Neural progenitor cell (in vitro differentiated cells): ENCODE data around the gene CEP170B. TPM values are rescaled to one million over a fixed set of nuclear protein-coding genes. Genes with fewer than 3 reads are reported as not detected.
A peak's percentile ranks its signal among the peaks of the same experiment; 100 is the strongest.

Source experiments
- DNase-seq: peaks from one replicate; pipeline ENCODE4 v3.0.0-alpha.2; 2016; ENCODE audit warnings: low spot score
- H2AFZ ChIP-seq: fragments of 200-600 bp; sonication (generic); replicated peaks from 2 replicates; pipeline ENCODE4 v1.6.1; 2016; ENCODE audit warnings: antibody characterized with exemption
- H3F3A ChIP-seq: fragments of 200-600 bp; sonication (generic); 2 replicates; pipeline ENCODE4 v1.6.1; 2016; ENCODE audit warnings: antibody characterized with exemption, low read depth
- H3K27ac ChIP-seq: fragments of 200-600 bp; sonication (generic); 2 replicates; pipeline ENCODE4 v1.5.1; 2016; ENCODE audit warnings: mild to moderate bottlenecking
- H3K27me3 ChIP-seq: fragments of 200-600 bp; sonication (generic); 2 replicates; pipeline ENCODE4 v1.6.1; 2016; ENCODE audit warnings: mild to moderate bottlenecking, moderate library complexity
- H3K36me3 ChIP-seq: fragments of 200-600 bp; sonication (generic); 2 replicates; pipeline ENCODE4 v1.5.1; 2016
- H3K4me1 ChIP-seq: fragments of 200-600 bp; sonication (generic); 2 replicates; pipeline ENCODE4 v1.6.1; 2016; ENCODE audit warnings: mixed run types
- H3K4me2 ChIP-seq: fragments of 200-600 bp; sonication (generic); 2 replicates; pipeline ENCODE4 v1.6.1; 2016
- H3K4me3 ChIP-seq: fragments of 200-600 bp; sonication (generic); 2 replicates; pipeline ENCODE4 v1.5.1; 2016
- H3K79me2 ChIP-seq: fragments of 200-600 bp; sonication (generic); 2 replicates; pipeline ENCODE4 v1.6.1; 2016; ENCODE audit warnings: low read depth
- H3K9ac ChIP-seq: fragments of 200-600 bp; sonication (generic); 2 replicates; pipeline ENCODE4 v1.6.1; 2016
- H3K9me3 ChIP-seq: fragments of 200-600 bp; sonication (generic); 2 replicates; pipeline ENCODE4 v1.5.1; 2016; ENCODE audit warnings: low read depth
- H4K20me1 ChIP-seq: fragments of 200-600 bp; sonication (generic); 2 replicates; pipeline ENCODE4 v1.6.1; 2016; ENCODE audit warnings: low read depth
- H3K27ac Mint-ChIP-seq: 3 replicates; pipeline ENCODE4 v1.8.0; 2021; ENCODE audit warnings: mixed read lengths
- H3K27me3 Mint-ChIP-seq: 2 replicates; pipeline ENCODE4 v1.8.0; 2022; ENCODE audit warnings: low read depth, mild to moderate bottlenecking, inconsistent platforms, moderate library complexity, mixed read lengths; ENCODE audit not compliant: insufficient read depth
- H3K36me3 Mint-ChIP-seq: 3 replicates; pipeline ENCODE4 v1.8.0; 2021; ENCODE audit warnings: mixed read lengths
- H3K4me1 Mint-ChIP-seq: 3 replicates; pipeline ENCODE4 v1.8.0; 2021; ENCODE audit warnings: mixed read lengths
- H3K4me3 Mint-ChIP-seq: 3 replicates; pipeline ENCODE4 v1.8.0; 2021; ENCODE audit warnings: mild to moderate bottlenecking, moderate library complexity, mixed read lengths
- H3K9me3 Mint-ChIP-seq: 3 replicates; pipeline ENCODE4 v1.8.0; 2020; ENCODE audit warnings: mixed read lengths
- EZH2 ChIP-seq: fragments of 200-600 bp; sonication (generic); IDR thresholded peaks from 2 replicates; pipeline ENCODE4 v1.6.1; 2017; ENCODE audit warnings: antibody characterized with exemption, mild to moderate bottlenecking, moderate library complexity
- EZH2phosphoT487 ChIP-seq: fragments of 200-600 bp; sonication (generic); IDR thresholded peaks from 2 replicates; pipeline ENCODE4 v1.6.1; 2017; ENCODE audit warnings: antibody characterized with exemption
- total RNA-seq: library from RNA; depleted of rRNA; stranded (reverse); fragments of >200 nt; gene quantifications from 2 replicates; pipeline ENCODE4 v1.2.3, GENCODE V29; 2015; ENCODE audit warnings: low replicate concordance
- TF ChIP-seq, protein P1 (sequence below): fragments of 200-600 bp; sonication (generic); IDR thresholded peaks from 2 replicates; pipeline ENCODE4 v1.5.1; 2017; ENCODE audit warnings: antibody characterized with exemption, mild to moderate bottlenecking

CEP170B gene
- total RNA-seq, 1 donor from 2014 or later = 3.0 TPM

DNA sequence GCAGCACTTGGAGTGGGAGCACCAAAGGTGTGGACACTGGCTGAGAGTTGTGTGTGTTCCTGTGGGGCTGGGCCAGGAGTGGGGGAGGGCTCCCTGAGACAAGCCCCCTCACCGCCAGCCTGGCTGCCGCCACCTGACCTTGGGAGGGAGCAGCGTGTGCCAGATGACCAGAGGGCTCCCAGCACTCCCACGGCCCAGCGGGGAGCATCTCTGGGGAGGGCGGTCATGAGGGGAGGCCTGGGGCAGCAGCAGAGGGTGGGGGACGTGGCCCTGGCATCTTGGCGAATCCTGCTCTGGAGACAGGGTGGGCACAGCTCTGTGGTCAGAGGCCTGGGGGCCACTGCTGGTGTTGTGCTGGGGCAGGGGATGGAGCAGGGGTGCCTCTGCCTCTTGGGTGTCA, 10.7 kb downstream of the CEP170B start:
- H3K27me3 ChIP-seq = no peaks in the 10 kb centered on the region
- no peak overlapping the region for H3K4me3 ChIP-seq
- peaks cover 4% of the 10 kb centered on the region for H3F3A ChIP-seq
- H3K9me3 ChIP-seq = no peaks in the 10 kb centered on the region
- H3K27me3 Mint-ChIP-seq = peaks cover 9% of the 10 kb centered on the region
- no peak for DNase-seq
- no peaks in the 10 kb centered on the region for H3K79me2 ChIP-seq
- no peak overlapping the region for H3K4me3 Mint-ChIP-seq
- H2AFZ ChIP-seq = no peak overlapping the region
- no peak overlapping the region for H3K27ac ChIP-seq
- peaks cover 13% of the 10 kb centered on the region for H3K4me1 Mint-ChIP-seq
- no peak overlapping the region for H3K9ac ChIP-seq
- H3K4me2 ChIP-seq = no peak overlapping the region
- H3K4me1 ChIP-seq = peaks cover 13% of the 10 kb centered on the region
- TF ChIP-seq EZH2 (no peak), EZH2phosphoT487 (no peak)
- TF ChIP-seq, protein P1, sequence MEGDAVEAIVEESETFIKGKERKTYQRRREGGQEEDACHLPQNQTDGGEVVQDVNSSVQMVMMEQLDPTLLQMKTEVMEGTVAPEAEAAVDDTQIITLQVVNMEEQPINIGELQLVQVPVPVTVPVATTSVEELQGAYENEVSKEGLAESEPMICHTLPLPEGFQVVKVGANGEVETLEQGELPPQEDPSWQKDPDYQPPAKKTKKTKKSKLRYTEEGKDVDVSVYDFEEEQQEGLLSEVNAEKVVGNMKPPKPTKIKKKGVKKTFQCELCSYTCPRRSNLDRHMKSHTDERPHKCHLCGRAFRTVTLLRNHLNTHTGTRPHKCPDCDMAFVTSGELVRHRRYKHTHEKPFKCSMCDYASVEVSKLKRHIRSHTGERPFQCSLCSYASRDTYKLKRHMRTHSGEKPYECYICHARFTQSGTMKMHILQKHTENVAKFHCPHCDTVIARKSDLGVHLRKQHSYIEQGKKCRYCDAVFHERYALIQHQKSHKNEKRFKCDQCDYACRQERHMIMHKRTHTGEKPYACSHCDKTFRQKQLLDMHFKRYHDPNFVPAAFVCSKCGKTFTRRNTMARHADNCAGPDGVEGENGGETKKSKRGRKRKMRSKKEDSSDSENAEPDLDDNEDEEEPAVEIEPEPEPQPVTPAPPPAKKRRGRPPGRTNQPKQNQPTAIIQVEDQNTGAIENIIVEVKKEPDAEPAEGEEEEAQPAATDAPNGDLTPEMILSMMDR = no peak
- H3K36me3 ChIP-seq = no peaks in the 10 kb centered on the region
- no peaks in the 10 kb centered on the region for H3K9me3 Mint-ChIP-seq
- peak overlapping the region; percentile 42 for H3K27ac Mint-ChIP-seq
- H3K36me3 Mint-ChIP-seq = no peaks in the 10 kb centered on the region
- peaks cover 33% of the 10 kb centered on the region for H4K20me1 ChIP-seq

DNA sequence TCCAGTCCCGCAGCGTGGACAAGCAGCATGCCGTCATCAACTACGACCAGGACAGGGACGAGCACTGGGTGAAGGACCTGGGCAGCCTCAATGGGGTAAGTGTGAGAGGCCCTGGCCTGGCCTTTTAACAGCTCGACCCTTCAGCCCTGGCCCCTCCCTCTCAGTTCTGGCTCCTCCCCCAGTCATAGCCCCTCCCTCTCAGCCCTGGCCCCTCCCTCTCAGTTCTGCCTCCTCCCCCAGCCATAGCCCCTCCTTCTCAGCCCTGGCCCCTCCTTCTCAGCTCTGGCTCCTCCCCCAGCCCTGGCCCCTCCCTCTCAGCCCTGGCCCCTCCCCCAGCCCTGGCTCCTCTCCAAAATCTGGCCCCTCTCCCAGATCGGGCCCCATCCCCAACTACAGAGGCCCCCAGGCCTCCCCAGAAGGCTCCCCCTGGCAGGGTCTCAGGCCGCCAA, 11.2 kb downstream of the CEP170B start:
- Histone ChIP-seq H3K4me2 (no peak overlapping the region), H3K9ac (no peak overlapping the region), H3K27ac (no peak overlapping the region), H3K4me1 (peaks cover 13% of the 10 kb centered on the region), H3K27me3 (no peaks in the 10 kb centered on the region), H3K36me3 (no peaks in the 10 kb centered on the region), H3K4me3 (no peak overlapping the region), H3K9me3 (no peaks in the 10 kb centered on the region), H4K20me1 (peaks cover 28% of the 10 kb centered on the region), H3K79me2 (no peaks in the 10 kb centered on the region), H3F3A (peaks cover 4% of the 10 kb centered on the region), H2AFZ (no peak overlapping the region)
- peak overlapping the region; percentile 42 for H3K27ac Mint-ChIP-seq
- no peaks in the 10 kb centered on the region for H3K36me3 Mint-ChIP-seq
- peak; percentile 40 for DNase-seq
- no peaks in the 10 kb centered on the region for H3K9me3 Mint-ChIP-seq
- H3K27me3 Mint-ChIP-seq = peaks cover 7% of the 10 kb centered on the region
- no peak overlapping the region for H3K4me3 Mint-ChIP-seq
- TF ChIP-seq EZH2 = no peak
- TF ChIP-seq EZH2phosphoT487 = no peak
- H3K4me1 Mint-ChIP-seq = peaks cover 13% of the 10 kb centered on the region

DNA sequence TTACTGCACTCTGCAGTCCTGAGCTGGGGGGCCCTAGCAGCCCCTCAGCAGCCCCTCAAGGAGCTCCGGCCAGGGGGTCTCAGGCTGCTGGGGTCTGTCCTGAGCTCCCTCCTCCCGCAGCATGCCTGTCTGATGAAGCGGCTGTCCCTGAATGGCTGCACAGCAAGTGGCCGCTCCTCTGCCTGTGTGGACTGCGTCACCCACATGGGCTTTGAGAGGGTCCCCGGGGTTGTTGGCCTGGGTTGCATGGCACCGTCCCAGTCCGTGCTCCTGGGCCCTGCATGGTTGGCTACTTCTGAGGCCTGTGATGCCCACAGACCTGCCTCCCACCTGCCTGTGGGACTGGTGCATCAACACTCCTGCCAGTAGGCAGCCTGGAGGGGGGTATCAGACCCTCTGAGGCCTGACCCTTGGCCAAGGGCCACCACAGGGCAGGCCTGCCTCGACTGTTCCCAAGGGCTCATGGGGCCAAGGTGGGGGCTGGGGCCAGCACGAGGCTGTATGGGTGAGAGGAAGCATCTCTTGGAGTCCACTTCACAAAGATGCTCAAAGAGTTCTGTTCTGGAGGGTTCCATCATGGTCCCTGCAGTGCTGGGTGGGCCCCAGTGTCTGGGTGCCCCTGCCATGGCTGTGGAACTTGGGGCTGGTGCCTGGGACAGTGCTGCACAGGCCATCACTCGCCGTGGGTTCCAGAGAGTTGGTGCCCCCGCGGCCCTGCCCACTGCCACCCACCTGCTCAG, 12.2 kb downstream of the CEP170B start:
- Mint-ChIP-seq H3K27me3 (peaks cover 4% of the 10 kb centered on the region), H3K9me3 (no peaks in the 10 kb centered on the region), H3K27ac (no peak overlapping the region), H3K36me3 (no peaks in the 10 kb centered on the region), H3K4me1 (peaks cover 11% of the 10 kb centered on the region), H3K4me3 (no peak overlapping the region)
- H3K9me3 ChIP-seq = no peaks in the 10 kb centered on the region
- no peaks in the 10 kb centered on the region for H3K27me3 ChIP-seq
- H3K4me2 ChIP-seq = no peak overlapping the region
- H3K79me2 ChIP-seq = no peaks in the 10 kb centered on the region
- peaks cover 4% of the 10 kb centered on the region for H3F3A ChIP-seq
- no peaks in the 10 kb centered on the region for H3K36me3 ChIP-seq
- peaks cover 28% of the 10 kb centered on the region for H4K20me1 ChIP-seq
- no peak overlapping the region for H3K4me3 ChIP-seq
- no peak overlapping the region for H3K9ac ChIP-seq
- TF ChIP-seq, protein P1 = no peak
- no peak for TF ChIP-seq EZH2
- no peak for TF ChIP-seq EZH2phosphoT487
- peaks cover 13% of the 10 kb centered on the region for H3K4me1 ChIP-seq
- H2AFZ ChIP-seq = no peak overlapping the region
- DNase-seq = no peak
- H3K27ac ChIP-seq = no peak overlapping the region
